HuH-7.5 (cell line): ENCODE results near the gene CKS1B.
A peak's percentile ranks its signal among the peaks of the same experiment; 100 is the strongest.

ENCODE experiments used
- DNase-seq: peaks from one replicate; pipeline ENCODE4 v3.0.0; 2011; ENCODE audit warnings: low spot score

Gene CKS1B

GRCh38 chr1:154945962-154946850 is 28.3 kb upstream of the CKS1B start:
- no peak for DNase-seq

- DNase-seq: no peak
Observed at GRCh38 chr1:154948079-154948478, 26.4 kb upstream of the CKS1B start.

GRCh38 chr1:154951901-154952657 is 22.4 kb upstream of the CKS1B start:
- no peak for DNase-seq

- no peak for DNase-seq
Observed at GRCh38 chr1:154952664-154953063, 21.8 kb upstream of the CKS1B start.

GRCh38 chr1:154953611-154954038 is 20.9 kb upstream of the CKS1B start:
- DNase-seq: no peak

GRCh38 chr1:154954541-154954940 is 19.9 kb upstream of the CKS1B start:
- DNase-seq: no peak

- DNase-seq: no peak
Observed at GRCh38 chr1:154955039-154955717, 19.3 kb upstream of the CKS1B start.

- peak; percentile 100 for DNase-seq
Observed at GRCh38 chr1:154955718-154956543, 18.6 kb upstream of the CKS1B start, which contains the start of gene PBXIP1. PBXIP1 (minus strand) TSS chr1:154956099; CDS start chr1:154953721, 2,378 bp downstream.

GRCh38 chr1:154956544-154956941 is 17.9 kb upstream of the CKS1B start:
- DNase-seq: no peak

GRCh38 chr1:154957091-154957657 is 17.3 kb upstream of the CKS1B start:
- DNase-seq: no peak

- no peak for DNase-seq
Observed at GRCh38 chr1:154958036-154958435, 16.4 kb upstream of the CKS1B start.

GRCh38 chr1:154958681-154959425 is 15.6 kb upstream of the CKS1B start:
- no peak for DNase-seq

- DNase-seq: no peak
Observed at GRCh38 chr1:154959426-154959780, 15.1 kb upstream of the CKS1B start.

- DNase-seq: no peak
Observed at GRCh38 chr1:154960446-154961136, 13.9 kb upstream of the CKS1B start.

GRCh38 chr1:154961207-154962155 is 13.0 kb upstream of the CKS1B start, which contains the start of gene PYGO2:
PYGO2 (minus strand) TSS chr1:154961782; CDS start chr1:154961576, 206 bp downstream.
- DNase-seq: peak; percentile 91

GRCh38 chr1:154962156-154962749 is 12.2 kb upstream of the CKS1B start:
- no peak for DNase-seq

- no peak for DNase-seq
Observed at GRCh38 chr1:154962795-154963330, 11.6 kb upstream of the CKS1B start.

- no peak for DNase-seq
Observed at GRCh38 chr1:154963643-154964042, 10.8 kb upstream of the CKS1B start.
